GM21423 (cell line): ENCODE measurements around the gene SCAI.
"Not testable (repeated sequence)": the region's sequence is repeated elsewhere in the genome, so short reads cannot be mapped to it uniquely, and the experiment has no call there.

ENCODE experiments used
- ATAC-seq: cut with Tn5 transposase; IDR thresholded peaks from one replicate; pipeline ENCODE4 v1.9.1; 2021; ENCODE audit warnings: mild to moderate bottlenecking, moderate library complexity; ENCODE audit not compliant: unreplicated experiment

Gene SCAI

GRCh38 chr9:125143377-125144090, at the start of gene SCAI:
Gene SCAI, minus strand, starts transcription at chr9:125143528. Its CDS starts 91 bp downstream, at chr9:125143437.
- peak; percentile 99 for ATAC-seq

GRCh38 chr9:125190361-125190801, 47.1 kb upstream of the SCAI start:
- no peak for ATAC-seq

GRCh38 chr9:125189361-125190289, 46.3 kb upstream of the SCAI start, which contains the start of gene PPP6C:
Gene PPP6C, minus strand, starts transcription at chr9:125189803. Its CDS starts 85 bp downstream, at chr9:125189718.
- peak; percentile 94 for ATAC-seq

GRCh38 chr9:125189011-125189360, 45.7 kb upstream of the SCAI start:
- ATAC-seq, result no peak

- no peak for ATAC-seq
Measured at GRCh38 chr9:125183561-125183960, 40.2 kb upstream of the SCAI start.

GRCh38 chr9:125183054-125183453, 39.7 kb upstream of the SCAI start:
- ATAC-seq, result no peak

GRCh38 chr9:125181756-125182155, 38.4 kb upstream of the SCAI start:
- ATAC-seq, result not testable (repeated sequence)

- no peak for ATAC-seq
Measured at GRCh38 chr9:125180876-125181275, 37.5 kb upstream of the SCAI start.

GRCh38 chr9:125179776-125180175, 36.4 kb upstream of the SCAI start:
- ATAC-seq, result not testable (repeated sequence)

GRCh38 chr9:125177888-125178287, 34.6 kb upstream of the SCAI start:
- ATAC-seq, result no peak

- no peak for ATAC-seq
Measured at GRCh38 chr9:125176636-125177035, 33.3 kb upstream of the SCAI start.

- no peak for ATAC-seq
Measured at GRCh38 chr9:125172031-125172755, 28.9 kb upstream of the SCAI start.

GRCh38 chr9:125169895-125170294, 26.6 kb upstream of the SCAI start:
- no peak for ATAC-seq

- ATAC-seq, result no peak
Measured at GRCh38 chr9:125166762-125167161, 23.4 kb upstream of the SCAI start.

- ATAC-seq, result not testable (repeated sequence)
Measured at GRCh38 chr9:125162891-125163290, 19.6 kb upstream of the SCAI start.

GRCh38 chr9:125161284-125161918, 18.1 kb upstream of the SCAI start:
- ATAC-seq, result no peak

GRCh38 chr9:125160750-125161149, 17.4 kb upstream of the SCAI start:
- no peak for ATAC-seq

GRCh38 chr9:125156551-125156950, 13.2 kb upstream of the SCAI start:
- ATAC-seq, result no peak

- no peak for ATAC-seq
Measured at GRCh38 chr9:125153712-125154367, 10.5 kb upstream of the SCAI start.

GRCh38 chr9:125151730-125152129, 8.4 kb upstream of the SCAI start:
- ATAC-seq, result no peak
